Mesodermal cell (in vitro differentiated cells): ENCODE measurements around the gene PGAM5.
A peak's percentile ranks its signal among the peaks of the same experiment; 100 is the strongest.
"Not testable (repeated sequence)": the region's sequence is repeated elsewhere in the genome, so short reads cannot be mapped to it uniquely, and the experiment has no call there.

Experiments
- H3K27ac ChIP-seq: 2 replicates; pipeline ENCODE4 v1.7.0; 2013; ENCODE audit warnings: mild to moderate bottlenecking, low read depth, low read length, moderate library complexity; ENCODE audit not compliant: severe bottlenecking
- H3K36me3 ChIP-seq: 2 replicates; pipeline ENCODE4 v1.7.1; 2013; ENCODE audit warnings: mild to moderate bottlenecking, low read length, moderate library complexity; ENCODE audit not compliant: control insufficient read depth, insufficient read depth
- H3K4me1 ChIP-seq: one replicate; pipeline ENCODE4 v1.7.1; 2013; ENCODE audit warnings: mild to moderate bottlenecking, low read length; ENCODE audit not compliant: insufficient read depth, control insufficient read depth, poor library complexity, severe bottlenecking
- H3K4me3 ChIP-seq: 2 replicates; pipeline ENCODE4 v1.7.0; 2013; ENCODE audit warnings: low read length, control low read depth, mild to moderate bottlenecking; ENCODE audit not compliant: insufficient read depth, poor library complexity, severe bottlenecking; ENCODE audit errors: extremely low read depth
- H3K9me3 ChIP-seq: 2 replicates; pipeline ENCODE4 v1.7.1; 2013; ENCODE audit warnings: mild to moderate bottlenecking, low read length, moderate library complexity; ENCODE audit not compliant: control insufficient read depth
- WGBS, 2 experiments: methylation state at CpG; one replicate each; pipeline ENCODE4 v1.1.5; 2013; ENCODE audit warnings: missing lambda C conversion rate in 2 of 2; ENCODE audit not compliant: insufficient coverage in 2 of 2; 5-methylcytosine and 5-hydroxymethylcytosine counted together

PGAM5 gene

GRCh38 chr12:132748319-132748718, 37.7 kb downstream of the PGAM5 start:
- H3K36me3 ChIP-seq, result peaks cover 98% of the 10 kb centered on the region
- WGBS, 2 experiments, result 92 to 96% methylated on average over 10 of the region's 10 CpGs
- H3K4me1 ChIP-seq, result no peaks in the 10 kb centered on the region
- no peaks in the 10 kb centered on the region for H3K9me3 ChIP-seq
- H3K27ac ChIP-seq, result no peak overlapping the region
- H3K4me3 ChIP-seq, result no peak overlapping the region

- not testable (repeated sequence) for H3K4me1 ChIP-seq, H3K9me3 ChIP-seq, H3K4me3 ChIP-seq, H3K27ac ChIP-seq
- H3K36me3 ChIP-seq, result peaks cover 95% of the 10 kb centered on the region
- WGBS, 2 experiments, result 96 to 99% methylated on average over 5 to 6 of the region's 7 CpGs
Measured at GRCh38 chr12:132753670-132754069, 43.0 kb downstream of the PGAM5 start.

GRCh38 chr12:132754160-132754932, 43.7 kb downstream of the PGAM5 start:
- Histone ChIP-seq H3K27ac (no peak overlapping the region), H3K4me1 (peaks cover 4% of the 10 kb centered on the region), H3K36me3 (peaks cover 96% of the 10 kb centered on the region), H3K4me3 (no peak overlapping the region), H3K9me3 (no peaks in the 10 kb centered on the region)
- WGBS, 2 experiments, result 90 to 96% methylated on average over 8 of the region's 14 CpGs

- not testable (repeated sequence) for H3K27ac ChIP-seq, H3K4me1 ChIP-seq, H3K4me3 ChIP-seq, H3K9me3 ChIP-seq
- 92 to 95% methylated on average over 16 to 18 of the region's 28 CpGs for WGBS, 2 experiments
- peaks cover 53% of the 10 kb centered on the region for H3K36me3 ChIP-seq
Measured at GRCh38 chr12:132758825-132759224, 48.2 kb downstream of the PGAM5 start.

GRCh38 chr12:132759359-132759758, 48.7 kb downstream of the PGAM5 start:
- no peak overlapping the region for H3K27ac ChIP-seq
- peaks cover 4% of the 10 kb centered on the region for H3K4me1 ChIP-seq

GRCh38 chr12:132761032-132761920, 50.6 kb downstream of the PGAM5 start, which contains the start of gene ANKLE2:
Gene ANKLE2, minus strand, starts transcription at chr12:132761832. Its CDS starts 34 bp downstream, at chr12:132761798.
- H3K27ac ChIP-seq, result peak within 1 kb of the TSS; percentile 96
- H3K9me3 ChIP-seq, result no peaks in the 10 kb centered on the region
- H3K36me3 ChIP-seq, result peaks cover 37% of the 10 kb centered on the region
- H3K4me1 ChIP-seq, result peaks cover 4% of the 10 kb centered on the region
- 0% methylated on average over 77 to 89 of the region's 97 CpGs for WGBS, 2 experiments
- peak within 1 kb of the TSS; percentile 91 for H3K4me3 ChIP-seq

More at GRCh38 chr12:132759359-132759758, 48.7 kb downstream of the PGAM5 start:
- H3K9me3 ChIP-seq, result no peaks in the 10 kb centered on the region
- 96% methylated on average over 4 of the region's 8 CpGs; no CpG with 5 or more reads in 1 of the 2 experiments for WGBS, 2 experiments
- no peak overlapping the region for H3K4me3 ChIP-seq
- peaks cover 50% of the 10 kb centered on the region for H3K36me3 ChIP-seq

GRCh38 chr12:132761921-132762583, 51.4 kb downstream of the PGAM5 start:
- H3K27ac ChIP-seq, result peak overlapping the region; percentile 96
- H3K9me3 ChIP-seq, result no peaks in the 10 kb centered on the region
- peaks cover 7% of the 10 kb centered on the region for H3K4me1 ChIP-seq
- peak overlapping the region; percentile 69 for H3K4me3 ChIP-seq
- 0 to 1% methylated on average over 56 to 62 of the region's 89 CpGs for WGBS, 2 experiments
- peaks cover 29% of the 10 kb centered on the region for H3K36me3 ChIP-seq

- WGBS, 2 experiments, result 95 to 96% methylated on average over 17 to 20 of the region's 20 CpGs
Measured at GRCh38 chr12:132764231-132764630, 53.6 kb downstream of the PGAM5 start.

GRCh38 chr12:132765361-132765760, 54.7 kb downstream of the PGAM5 start:
- 95% methylated on average over 6 to 10 of the region's 11 CpGs for WGBS, 2 experiments
- H3K4me3 ChIP-seq, result no peak overlapping the region
- no peaks in the 10 kb centered on the region for H3K9me3 ChIP-seq
- H3K27ac ChIP-seq, result no peak overlapping the region
- peaks cover 7% of the 10 kb centered on the region for H3K4me1 ChIP-seq
- H3K36me3 ChIP-seq, result peaks cover 23% of the 10 kb centered on the region

More at GRCh38 chr12:132764231-132764630, 53.6 kb downstream of the PGAM5 start:
- peaks cover 7% of the 10 kb centered on the region for H3K4me1 ChIP-seq
- H3K36me3 ChIP-seq, result peaks cover 14% of the 10 kb centered on the region
- H3K4me3 ChIP-seq, result no peak overlapping the region
- H3K27ac ChIP-seq, result no peak overlapping the region
- no peaks in the 10 kb centered on the region for H3K9me3 ChIP-seq

GRCh38 chr12:132766380-132767085, 55.9 kb downstream of the PGAM5 start:
- peak overlapping the region; percentile 59 for H3K27ac ChIP-seq
- H3K4me1 ChIP-seq, result peaks cover 7% of the 10 kb centered on the region
- H3K9me3 ChIP-seq, result no peaks in the 10 kb centered on the region
- 89 to 93% methylated on average over 21 to 27 of the region's 27 CpGs for WGBS, 2 experiments
- H3K36me3 ChIP-seq, result peaks cover 33% of the 10 kb centered on the region
- no peak overlapping the region for H3K4me3 ChIP-seq
